GM21526 (cell line): ENCODE results near the gene RELCH.
"Not testable (repeated sequence)": the region's sequence is repeated elsewhere in the genome, so short reads cannot be mapped to it uniquely, and the experiment has no call there.

Source experiments
- ATAC-seq: cut with Tn5 transposase; IDR thresholded peaks from one replicate; pipeline ENCODE4 v1.9.1; 2021; ENCODE audit warnings: moderate library complexity; ENCODE audit not compliant: unreplicated experiment, low FRiP score

Gene RELCH, protein sequence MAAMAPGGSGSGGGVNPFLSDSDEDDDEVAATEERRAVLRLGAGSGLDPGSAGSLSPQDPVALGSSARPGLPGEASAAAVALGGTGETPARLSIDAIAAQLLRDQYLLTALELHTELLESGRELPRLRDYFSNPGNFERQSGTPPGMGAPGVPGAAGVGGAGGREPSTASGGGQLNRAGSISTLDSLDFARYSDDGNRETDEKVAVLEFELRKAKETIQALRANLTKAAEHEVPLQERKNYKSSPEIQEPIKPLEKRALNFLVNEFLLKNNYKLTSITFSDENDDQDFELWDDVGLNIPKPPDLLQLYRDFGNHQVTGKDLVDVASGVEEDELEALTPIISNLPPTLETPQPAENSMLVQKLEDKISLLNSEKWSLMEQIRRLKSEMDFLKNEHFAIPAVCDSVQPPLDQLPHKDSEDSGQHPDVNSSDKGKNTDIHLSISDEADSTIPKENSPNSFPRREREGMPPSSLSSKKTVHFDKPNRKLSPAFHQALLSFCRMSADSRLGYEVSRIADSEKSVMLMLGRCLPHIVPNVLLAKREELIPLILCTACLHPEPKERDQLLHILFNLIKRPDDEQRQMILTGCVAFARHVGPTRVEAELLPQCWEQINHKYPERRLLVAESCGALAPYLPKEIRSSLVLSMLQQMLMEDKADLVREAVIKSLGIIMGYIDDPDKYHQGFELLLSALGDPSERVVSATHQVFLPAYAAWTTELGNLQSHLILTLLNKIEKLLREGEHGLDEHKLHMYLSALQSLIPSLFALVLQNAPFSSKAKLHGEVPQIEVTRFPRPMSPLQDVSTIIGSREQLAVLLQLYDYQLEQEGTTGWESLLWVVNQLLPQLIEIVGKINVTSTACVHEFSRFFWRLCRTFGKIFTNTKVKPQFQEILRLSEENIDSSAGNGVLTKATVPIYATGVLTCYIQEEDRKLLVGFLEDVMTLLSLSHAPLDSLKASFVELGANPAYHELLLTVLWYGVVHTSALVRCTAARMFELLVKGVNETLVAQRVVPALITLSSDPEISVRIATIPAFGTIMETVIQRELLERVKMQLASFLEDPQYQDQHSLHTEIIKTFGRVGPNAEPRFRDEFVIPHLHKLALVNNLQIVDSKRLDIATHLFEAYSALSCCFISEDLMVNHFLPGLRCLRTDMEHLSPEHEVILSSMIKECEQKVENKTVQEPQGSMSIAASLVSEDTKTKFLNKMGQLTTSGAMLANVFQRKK

DNA sequence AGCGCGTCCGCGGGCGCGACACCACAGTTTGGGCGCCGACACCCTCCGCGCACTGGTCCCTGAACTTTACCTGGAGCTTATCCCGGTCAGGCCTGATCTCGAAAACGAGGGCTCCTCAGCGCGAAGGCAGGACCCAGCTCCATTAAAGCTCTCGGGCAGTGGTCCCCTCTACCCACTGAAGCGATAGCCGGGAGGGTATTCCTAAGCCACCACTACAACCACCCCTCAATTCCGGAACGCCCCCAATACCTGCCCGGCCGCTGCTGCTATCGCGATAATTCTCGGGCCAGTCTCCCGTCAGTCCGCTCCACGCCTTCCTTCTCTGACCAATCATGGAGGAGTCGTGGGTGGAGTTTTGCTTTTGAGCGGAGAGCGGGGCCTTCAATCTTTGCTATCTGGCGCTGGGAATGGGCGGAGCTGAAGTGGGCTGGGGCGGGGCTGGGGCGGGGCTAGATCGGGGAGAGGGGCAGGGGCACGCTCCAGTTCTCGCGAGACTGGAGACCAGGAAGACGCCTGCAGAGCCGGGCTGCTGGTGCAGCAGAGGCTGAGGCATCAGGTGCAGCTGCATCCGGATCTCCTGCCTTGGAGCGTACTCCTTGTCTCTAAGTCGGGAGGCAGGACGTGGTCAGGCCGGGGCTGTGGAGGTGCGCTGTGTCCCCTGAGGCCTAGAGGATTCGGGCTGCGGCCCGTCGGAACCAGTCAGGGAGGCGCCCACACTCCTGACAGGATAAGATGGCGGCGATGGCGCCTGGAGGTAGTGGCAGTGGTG is at the start of gene RELCH, which contains the start of gene PIGN:
TSS of gene RELCH (plus strand) at position 482 of the 769 bp plus-strand sequence. CDS start at position 733, 251 bp downstream.
TSS of gene PIGN (minus strand) at position 283 of the 769 bp plus-strand sequence. CDS start 25,703 bp downstream, outside the sequence.
- peak; percentile 88 for ATAC-seq

DNA sequence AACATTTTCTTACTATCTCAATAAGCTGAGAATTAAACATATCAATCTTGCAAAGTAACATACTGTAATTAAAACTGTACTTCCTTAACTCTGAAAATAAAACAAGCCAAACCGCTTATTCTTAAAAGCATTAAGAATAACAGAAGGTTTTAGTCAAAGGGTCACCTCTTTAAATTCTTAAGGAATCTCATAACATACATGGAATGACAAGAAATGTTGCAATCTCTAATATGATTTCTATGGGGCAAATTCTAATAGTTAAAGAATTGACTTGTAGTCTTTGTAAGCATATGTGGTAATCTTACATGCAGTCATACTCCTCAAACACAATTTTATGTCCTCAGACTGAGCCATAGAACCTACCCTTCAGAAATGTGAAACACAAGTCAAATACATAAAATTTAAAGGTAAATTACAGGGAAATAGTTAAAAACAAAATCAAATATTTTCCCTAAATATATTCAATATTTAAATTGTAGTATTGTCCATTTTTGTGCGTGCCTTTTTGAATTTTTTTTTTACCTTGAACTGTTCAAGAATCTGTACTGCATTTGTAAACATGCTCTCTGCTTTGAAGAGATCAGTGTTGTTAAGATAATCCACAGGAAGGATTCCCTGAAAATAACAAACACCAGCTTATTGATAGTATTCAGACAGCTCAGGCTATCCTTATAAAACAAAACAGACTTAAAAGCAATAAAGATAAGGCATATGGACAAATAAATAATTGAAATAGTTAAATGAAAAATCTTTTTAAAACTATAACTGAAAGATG is 48.4 kb upstream of the RELCH start:
- no peak for ATAC-seq

DNA sequence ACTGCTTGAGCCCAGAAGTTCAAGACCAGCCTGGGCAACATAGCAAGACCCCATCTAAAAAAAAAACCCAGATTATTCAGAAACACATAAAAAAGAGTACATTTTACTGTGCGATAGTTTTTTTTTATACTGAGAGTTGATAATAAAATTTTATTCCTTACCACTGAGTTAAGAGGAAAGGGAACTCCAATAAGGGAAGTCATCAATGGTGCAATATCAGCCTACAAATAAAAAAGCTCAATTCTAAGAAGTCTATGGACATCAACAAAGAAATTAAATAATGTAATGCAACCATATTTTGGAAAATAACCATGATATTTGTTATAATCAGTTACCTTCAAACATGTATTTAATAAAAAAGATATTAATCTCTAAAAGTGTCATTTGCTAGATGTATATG is 46.8 kb upstream of the RELCH start:
- ATAC-seq, result no peak

DNA sequence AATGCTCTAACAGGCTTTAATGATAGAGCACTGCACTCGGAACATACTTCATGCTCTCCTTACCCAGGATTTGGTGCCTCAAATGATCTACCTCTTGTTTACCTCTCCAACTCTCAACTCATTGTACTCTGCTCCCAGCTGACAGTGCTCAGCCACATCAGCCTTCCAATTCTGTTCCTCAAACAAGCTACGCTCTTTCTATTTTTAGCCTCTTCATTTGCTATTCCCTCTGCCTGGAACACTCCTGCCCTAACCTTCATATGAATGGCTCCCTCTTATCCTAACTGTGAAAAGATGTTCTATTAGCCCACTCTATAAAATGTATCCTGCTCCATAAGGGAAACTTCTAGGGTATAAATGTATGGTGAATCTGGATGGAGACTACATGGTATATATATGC is 42.7 kb upstream of the RELCH start:
- ATAC-seq, result no peak

DNA sequence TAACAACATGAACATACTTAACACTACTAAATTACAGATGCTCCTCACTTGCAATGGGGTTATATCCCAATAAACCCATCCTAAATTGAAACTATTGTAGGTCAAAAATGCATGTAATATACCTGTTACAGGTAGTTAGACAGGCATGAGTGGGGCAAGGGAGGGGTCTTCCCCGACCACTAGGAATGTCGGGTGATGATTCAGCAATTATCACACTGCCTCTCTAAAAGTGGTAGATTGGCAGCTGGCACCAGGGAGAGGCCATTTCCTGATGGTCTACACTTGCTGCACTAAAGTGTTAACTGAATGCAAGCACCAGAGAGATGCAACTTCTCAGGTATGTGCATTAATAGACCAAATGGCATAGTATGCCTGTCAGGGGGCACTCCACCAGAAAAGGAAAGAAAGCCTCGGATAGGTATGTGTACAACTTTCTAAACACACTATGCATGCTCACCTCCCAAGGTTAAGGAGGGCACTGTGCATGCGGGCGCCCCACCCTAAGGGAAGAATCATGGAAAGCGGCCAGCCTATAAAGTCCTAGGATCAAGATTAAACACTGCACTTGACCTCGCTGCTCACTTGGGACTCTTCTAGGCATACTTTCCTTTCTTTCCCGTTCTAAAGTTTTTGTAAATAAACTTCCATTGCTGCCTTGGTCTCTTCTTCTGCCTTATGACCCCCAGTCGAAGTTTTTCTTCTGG is 35.8 kb upstream of the RELCH start:
- ATAC-seq, result no peak

DNA sequence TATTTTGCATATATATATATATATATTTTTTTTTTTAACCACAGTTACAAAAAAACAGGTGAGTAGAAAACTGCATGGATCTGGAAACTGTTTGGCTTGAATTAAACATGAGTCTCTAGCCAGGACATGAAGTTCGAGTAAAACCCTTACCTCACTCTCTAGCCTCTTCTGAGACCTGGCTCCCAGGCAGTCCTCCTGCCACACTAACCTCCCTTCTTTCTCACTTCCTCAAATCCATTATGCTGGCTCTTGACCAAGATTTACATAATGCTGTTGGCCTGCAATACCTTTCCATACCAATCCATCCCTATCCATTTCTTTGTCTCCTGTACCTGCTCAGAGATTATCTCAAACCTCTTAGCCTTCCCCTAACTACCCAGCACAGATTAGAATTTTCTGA is 34.2 kb upstream of the RELCH start:
- no peak for ATAC-seq

DNA sequence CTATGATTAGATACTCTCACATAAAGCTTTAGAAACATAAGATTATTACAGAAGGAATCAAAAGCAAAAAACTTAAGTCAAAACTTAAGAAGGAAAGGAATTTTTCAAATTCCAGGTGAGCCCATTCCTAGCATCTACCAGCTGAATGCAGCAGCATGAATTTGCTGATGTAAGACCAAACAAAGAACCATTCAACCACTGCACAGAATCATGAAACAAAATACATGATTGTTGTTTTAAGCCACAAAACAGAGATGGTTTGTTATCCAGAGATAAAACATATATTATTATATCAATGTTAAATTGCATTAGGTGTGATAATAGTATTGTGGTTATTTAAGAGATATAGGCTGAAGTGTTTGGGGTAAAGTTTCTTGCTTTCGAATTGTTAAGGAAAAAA is 29.2 kb upstream of the RELCH start:
- ATAC-seq, result no peak

DNA sequence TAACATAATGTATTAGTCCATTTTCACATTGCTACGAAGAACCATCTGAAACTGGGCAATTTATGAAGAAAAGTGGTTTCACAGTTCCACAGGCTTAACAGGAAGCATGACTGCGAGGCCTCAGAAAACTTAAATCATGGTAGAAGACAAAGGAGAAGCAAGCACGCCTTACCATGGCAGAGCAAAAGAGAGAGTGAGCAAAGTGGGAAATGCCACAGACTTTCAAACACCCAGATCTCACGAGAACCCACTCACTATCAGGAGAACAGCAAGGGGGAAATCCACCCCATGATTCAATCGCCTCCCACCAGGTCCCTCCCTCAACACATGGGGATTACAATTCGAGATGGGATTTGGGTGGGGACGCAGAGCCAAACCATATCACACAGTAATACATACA is 22.7 kb upstream of the RELCH start:
- no peak for ATAC-seq

DNA sequence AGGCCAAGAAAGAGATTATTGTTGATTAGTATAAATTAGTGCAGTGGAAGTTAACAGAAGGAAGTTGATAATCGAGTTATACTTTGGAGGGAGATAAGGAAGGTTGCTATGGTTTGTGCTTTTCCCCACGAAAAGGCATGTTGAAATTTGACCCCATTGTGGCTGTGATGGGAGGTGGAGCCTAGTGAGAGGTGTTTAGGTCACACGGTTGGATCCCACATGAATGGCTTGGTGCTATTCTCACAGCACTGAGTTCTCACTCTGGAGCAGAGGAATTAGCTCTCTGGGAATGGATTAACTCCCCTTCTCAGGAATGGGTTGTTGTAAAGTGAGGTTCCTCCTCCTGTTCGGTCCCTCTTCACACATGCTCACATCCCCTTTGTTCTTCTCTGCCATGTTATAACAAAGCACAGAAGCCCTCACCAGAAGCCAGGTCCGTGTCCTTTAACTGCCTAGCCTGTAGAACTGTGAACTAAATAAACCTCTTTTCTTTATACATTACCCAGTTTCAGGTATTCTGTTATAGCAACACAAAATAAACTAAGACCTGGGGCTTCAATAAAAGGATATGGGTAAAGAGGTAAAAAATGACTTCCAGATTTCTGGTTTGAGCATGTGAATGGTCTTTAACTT is 22.1 kb upstream of the RELCH start:
- no peak for ATAC-seq

DNA sequence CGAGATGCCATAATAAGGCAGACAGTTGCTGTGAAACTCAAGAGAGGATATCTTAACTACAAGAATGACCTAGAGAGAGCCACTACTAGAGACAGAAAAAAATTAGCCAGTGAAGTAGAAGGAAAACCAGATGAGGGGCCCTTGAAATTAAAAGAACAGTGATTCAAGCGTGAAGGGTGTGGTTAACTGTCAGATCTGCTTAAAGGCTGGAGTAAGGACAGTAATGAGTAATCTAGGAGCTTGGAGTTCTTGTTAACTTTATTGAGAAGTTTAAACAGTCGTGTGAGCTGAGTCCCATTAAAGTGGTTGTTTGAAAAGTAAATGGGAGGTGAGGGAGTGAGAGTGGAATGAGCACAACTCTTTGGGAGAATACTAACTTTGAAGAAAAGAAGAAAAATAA is 21.5 kb upstream of the RELCH start:
- ATAC-seq, result no peak

DNA sequence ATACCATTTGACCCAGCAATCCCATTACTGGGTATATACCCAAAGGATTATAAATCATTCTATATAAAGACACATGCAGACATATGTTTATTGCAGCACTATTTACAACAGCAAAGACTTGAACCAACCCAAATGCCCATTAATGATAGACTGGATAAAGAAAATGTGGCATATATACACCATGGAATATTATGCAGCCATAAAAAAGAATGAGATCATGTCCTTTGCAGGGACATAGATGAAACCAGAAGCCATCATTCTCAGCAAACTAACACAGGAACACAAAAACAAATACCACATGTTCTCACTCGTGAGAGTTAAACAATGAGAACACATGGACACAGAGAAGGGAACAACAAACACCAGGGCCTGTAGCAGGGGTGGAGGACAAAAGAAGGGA is 20.5 kb upstream of the RELCH start:
- not testable (repeated sequence) for ATAC-seq

DNA sequence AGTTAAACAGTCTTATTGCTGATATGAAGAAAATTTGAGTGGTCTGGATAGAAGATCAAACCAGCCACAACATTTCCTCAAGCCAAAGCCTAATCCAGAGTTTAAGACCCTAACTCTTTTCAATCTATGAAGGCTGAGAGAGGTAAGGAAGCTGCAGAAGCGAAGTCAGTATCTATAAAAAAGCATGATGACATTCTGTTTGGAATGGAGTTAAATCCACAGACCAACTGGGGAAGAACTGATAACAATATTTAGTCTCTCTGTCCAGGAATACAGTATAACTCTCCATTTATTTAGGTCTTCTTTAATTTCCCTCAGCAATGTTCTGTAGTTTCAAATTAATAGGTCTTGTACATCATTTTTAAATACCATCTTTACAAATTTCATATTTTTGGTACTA is 16.2 kb upstream of the RELCH start:
- no peak for ATAC-seq

DNA sequence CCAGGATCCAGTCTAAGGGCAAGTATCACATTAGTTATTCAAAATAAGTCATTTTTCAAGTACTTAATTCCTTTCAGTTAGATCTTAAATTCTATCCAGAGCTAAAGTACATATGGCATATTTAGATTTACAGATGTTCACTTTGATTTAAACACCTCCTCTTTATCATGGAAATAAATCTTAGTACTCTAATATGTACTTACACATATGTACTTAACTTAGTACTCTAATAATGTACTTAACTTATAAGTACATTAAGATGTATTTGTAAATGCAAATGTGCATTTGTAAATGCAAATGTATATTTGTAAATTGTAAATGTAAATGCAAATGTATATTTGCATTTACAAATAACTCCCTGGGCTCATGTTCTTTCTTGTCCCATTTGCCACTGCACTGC is 14.8 kb upstream of the RELCH start:
- ATAC-seq, result no peak

DNA sequence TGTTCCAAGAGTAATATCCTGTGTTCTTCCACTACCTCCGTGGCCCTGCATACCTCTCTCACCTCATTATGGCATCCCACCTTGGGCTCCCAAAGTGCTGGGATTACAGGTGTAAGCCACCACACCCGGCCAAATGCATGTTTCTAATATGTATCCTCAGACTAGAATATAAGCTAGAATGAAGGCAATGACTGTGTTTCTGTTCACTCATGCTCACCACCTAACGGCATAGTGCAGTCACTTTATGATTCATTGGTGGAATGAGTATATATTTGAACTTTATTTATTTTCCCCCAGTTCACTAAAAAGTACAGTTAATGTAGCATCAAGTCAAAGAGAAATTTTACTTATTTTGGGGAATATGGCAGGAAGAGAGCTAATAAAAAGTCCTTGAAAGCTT is 11.5 kb upstream of the RELCH start:
- no peak for ATAC-seq

DNA sequence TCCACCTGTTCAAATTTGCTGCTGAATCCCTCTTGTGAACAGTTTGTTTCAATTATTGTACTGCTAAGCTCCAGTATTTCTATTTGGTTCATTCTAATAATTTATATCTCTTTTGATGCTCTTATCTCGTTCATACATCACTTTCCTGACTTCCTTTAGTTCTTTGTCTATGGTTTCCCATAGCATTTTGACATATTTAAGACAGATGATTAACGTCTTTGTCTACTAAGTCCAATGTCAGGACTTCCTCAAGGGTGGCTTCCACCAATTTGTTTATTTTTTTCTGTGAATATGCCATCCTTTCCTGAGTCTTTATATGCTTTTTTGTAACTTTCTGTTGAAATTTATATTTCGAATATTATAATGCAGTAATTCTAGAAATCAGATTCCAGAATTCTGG is 9.8 kb upstream of the RELCH start:
- ATAC-seq, result no peak

DNA sequence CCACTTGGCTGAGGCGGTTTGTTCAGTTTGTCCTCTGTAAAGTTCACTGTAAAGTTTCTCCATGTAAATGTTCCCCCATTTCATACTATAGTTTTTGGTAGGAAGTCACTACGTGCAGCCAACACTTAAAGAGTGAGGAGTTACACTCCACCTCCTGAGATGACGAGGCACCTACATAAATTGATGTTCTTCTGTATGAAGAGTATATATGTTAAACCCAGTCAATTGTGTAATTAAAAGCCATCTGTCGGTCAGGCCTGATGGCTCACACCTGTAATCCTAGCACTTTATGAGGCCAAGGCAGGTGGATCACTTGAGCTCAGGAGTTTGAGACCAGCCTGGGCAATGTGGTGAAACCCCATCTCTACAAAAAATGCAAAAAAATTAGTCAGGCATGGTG is 7.8 kb upstream of the RELCH start:
- ATAC-seq, result no peak

DNA sequence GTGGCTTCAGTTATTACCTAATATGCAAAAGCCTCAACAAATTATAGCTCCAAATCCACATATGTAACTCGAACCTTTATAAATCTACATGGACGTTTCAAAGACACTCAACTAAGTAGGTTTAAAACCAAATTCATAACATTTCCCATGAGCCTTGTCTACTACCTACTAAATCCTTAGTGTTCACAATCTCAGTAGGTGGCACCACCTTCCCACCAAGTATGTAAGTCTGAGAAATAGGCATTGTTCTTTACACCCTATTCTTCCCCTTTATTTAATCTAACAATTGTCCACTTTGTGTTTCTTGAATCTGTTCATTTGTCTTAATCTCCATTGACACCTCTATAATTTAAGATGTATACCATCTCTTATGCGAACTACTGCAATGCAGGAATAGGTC is 4.8 kb upstream of the RELCH start:
- ATAC-seq, result no peak

DNA sequence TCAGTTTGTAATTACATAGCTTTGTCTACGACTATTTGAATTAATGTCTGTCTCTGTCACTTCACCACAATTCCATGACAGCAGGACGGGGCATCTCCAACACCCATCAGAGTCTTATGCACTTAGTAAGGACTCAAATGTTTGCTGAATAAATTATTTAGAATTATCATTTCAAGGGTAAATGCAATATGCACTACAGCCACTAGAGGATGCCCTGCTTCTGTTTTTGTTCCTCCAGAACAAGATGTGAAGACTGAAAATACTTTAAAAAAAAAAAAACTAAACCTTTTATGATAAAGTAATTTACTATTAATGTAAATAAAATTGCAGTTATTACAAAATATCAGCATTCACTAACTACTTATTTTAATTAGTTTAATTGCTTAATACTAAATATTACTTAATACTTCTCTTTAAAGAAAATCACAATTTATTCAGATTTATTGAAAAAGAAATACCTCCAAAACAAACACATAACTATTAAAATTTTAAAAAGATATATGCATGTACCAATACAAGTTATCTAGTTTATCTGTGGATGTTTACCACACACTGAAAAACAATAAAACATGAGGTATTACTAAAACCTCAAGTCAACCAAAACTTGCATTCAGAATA is 3.4 kb upstream of the RELCH start:
- no peak for ATAC-seq
